Central memory CD8-positive, alpha-beta T cell (primary cell): ENCODE data around the gene BAG3.
"Not testable (repeated sequence)": the region's sequence is repeated elsewhere in the genome, so short reads cannot be mapped to it uniquely, and the experiment has no call there.

ENCODE experiments used
- ATAC-seq: fragments of 150-1000 bp; cut with Tn5 transposase; replicated peaks from 2 replicates; pipeline ENCODE4 v1.10.0; 2022; ENCODE audit warnings: mild to moderate bottlenecking, moderate FRiP score, moderate number of reproducible peaks; ENCODE audit not compliant: poor library complexity, severe bottlenecking; ENCODE audit errors: extremely low read depth
- DNase-seq, 2 donors: peaks; one replicate each; pipeline ENCODE4 v3.0.0; 2021; ENCODE audit warnings: low spot score in 2 of 2
- H3K27ac Mint-ChIP-seq: one replicate; pipeline ENCODE4 v1.8.0; 2022; ENCODE audit warnings: low read depth, mild to moderate bottlenecking, moderate library complexity, mixed read lengths
- H3K27me3 Mint-ChIP-seq: one replicate; pipeline ENCODE4 v1.8.0; 2022; ENCODE audit warnings: mixed read lengths
- H3K36me3 Mint-ChIP-seq: one replicate; pipeline ENCODE4 v1.8.0; 2022; ENCODE audit warnings: mild to moderate bottlenecking, moderate library complexity, mixed read lengths; ENCODE audit not compliant: insufficient read depth
- H3K4me1 Mint-ChIP-seq: one replicate; pipeline ENCODE4 v1.8.0; 2022; ENCODE audit warnings: mixed read lengths
- H3K4me3 Mint-ChIP-seq: one replicate; pipeline ENCODE4 v1.8.0; 2022; ENCODE audit warnings: mild to moderate bottlenecking, moderate library complexity, mixed read lengths
- H3K9me3 Mint-ChIP-seq: one replicate; pipeline ENCODE4 v1.8.0; 2022; ENCODE audit warnings: mixed read lengths

The BAG3 gene

DNA sequence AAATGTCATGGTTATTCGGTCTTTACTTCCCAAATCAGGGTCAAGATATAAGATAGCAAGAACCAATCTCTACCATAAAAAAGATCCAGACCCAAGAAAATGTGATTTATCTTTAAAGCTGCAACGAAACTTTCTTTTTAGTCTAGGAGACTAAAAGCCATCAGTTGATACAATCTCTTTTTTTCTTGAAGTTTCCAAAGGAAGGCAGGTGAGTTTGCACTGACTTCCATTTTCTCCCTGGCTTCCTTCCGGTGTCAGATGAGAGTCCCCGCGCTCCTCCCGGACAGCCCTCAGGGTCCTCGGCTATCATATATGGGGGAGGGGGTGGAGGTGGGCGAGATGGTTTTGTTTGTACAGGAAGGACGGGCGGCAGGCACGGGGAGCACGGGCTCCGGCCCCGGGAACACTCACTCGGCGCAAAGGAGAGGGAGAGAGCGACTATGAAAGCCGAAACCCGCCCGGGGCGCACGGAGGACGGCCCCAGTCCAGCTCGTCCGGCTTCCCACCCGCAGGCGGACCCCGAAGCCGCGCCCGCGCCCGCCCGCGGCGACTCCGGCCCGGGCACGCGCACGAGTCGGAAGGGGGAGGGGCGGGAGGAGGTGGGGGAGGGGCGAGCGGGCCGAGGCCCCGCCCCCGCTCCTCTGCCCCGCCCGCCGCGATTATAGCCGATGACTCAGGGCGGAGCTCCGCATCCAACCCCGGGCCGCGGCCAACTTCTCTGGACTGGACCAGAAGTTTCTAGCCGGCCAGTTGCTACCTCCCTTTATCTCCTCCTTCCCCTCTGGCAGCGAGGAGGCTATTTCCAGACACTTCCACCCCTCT is at the start of gene BAG3:
Gene BAG3, plus strand, starts transcription at position 689 of the 822 bp plus-strand sequence. CDS start 296 bp downstream, outside the sequence.
- Mint-ChIP-seq H3K4me3 (peak within 1 kb of the TSS; percentile 95), H3K36me3 (peaks cover 7% of the 10 kb centered on the region), H3K4me1 (peaks cover 38% of the 10 kb centered on the region), H3K27me3 (no peaks in the 10 kb centered on the region), H3K9me3 (no peaks in the 10 kb centered on the region), H3K27ac (peak within 1 kb of the TSS; percentile 84)
- peak; percentile 41 to 48 for DNase-seq
- peak; percentile 55 for ATAC-seq

DNA sequence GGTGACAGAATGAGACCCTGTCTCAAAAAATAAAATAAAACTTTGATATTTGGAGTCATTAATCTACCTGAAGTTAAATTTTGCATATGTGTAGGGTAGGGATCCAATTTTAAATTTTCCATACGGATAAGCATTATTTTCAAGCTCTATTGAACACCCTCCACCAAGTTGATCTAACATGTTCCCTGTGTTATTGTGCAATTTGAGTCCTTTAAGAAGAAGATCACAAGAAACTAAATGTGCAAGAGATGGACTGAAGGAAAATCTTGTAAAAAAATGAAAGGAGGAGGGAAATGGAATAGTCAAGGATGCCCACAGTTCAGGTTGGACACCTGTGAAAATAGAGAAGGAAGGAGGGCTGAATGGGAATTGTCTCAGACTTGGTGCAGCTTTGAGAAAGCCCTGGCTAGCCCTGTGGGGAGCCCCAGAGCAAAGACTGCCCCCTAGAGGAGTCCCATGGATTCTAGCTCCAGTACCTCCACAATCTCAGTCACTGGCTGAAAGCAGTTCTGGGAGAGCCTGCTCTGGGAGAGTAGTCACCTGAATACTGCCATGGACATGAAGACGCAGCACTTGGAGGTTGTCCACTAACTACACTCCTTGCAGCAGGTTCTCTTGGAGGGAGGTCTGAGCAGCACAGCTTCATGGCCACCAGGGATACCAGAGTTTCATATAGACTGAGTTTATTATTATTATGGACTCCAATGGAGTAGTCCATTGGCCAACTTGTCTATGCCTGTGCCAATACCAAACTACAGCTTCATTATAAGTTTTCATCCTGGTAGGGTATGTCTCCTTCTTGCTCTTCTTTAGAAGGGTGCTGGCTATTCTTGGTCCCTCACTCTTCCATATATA is 48.7 kb upstream of the BAG3 start:
- H3K9me3 Mint-ChIP-seq, result no peaks in the 10 kb centered on the region
- no peak for ATAC-seq
- no peaks in the 10 kb centered on the region for H3K27me3 Mint-ChIP-seq
- DNase-seq, result no peak
- no peak overlapping the region for H3K27ac Mint-ChIP-seq
- no peaks in the 10 kb centered on the region for H3K36me3 Mint-ChIP-seq
- no peak overlapping the region for H3K4me3 Mint-ChIP-seq
- peaks cover 5% of the 10 kb centered on the region for H3K4me1 Mint-ChIP-seq

DNA sequence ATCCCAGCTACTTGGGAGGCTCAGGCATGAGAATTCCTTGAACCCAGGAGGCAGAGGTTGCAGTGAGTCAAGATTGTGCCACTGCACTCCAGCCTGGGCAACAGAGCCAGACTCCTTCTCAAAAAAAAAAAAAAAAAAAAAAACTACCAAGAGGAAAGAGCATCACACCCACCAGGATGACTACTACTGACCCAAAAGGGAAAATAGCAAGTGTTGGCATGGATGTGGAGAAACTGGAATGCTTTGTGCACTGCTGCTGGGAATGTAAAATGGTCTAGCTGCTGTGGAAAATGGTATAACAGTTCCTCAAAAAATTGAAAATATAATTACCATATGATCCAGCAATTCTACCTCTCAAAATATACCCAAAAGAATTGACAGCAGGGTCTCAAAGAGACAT is 46.7 kb upstream of the BAG3 start:
- Mint-ChIP-seq H3K36me3 (no peaks in the 10 kb centered on the region), H3K4me1 (peaks cover 9% of the 10 kb centered on the region), H3K27ac (no peak overlapping the region), H3K27me3 (peaks cover 15% of the 10 kb centered on the region), H3K9me3 (no peaks in the 10 kb centered on the region), H3K4me3 (no peak overlapping the region)
- DNase-seq, result no peak
- ATAC-seq, result no peak

DNA sequence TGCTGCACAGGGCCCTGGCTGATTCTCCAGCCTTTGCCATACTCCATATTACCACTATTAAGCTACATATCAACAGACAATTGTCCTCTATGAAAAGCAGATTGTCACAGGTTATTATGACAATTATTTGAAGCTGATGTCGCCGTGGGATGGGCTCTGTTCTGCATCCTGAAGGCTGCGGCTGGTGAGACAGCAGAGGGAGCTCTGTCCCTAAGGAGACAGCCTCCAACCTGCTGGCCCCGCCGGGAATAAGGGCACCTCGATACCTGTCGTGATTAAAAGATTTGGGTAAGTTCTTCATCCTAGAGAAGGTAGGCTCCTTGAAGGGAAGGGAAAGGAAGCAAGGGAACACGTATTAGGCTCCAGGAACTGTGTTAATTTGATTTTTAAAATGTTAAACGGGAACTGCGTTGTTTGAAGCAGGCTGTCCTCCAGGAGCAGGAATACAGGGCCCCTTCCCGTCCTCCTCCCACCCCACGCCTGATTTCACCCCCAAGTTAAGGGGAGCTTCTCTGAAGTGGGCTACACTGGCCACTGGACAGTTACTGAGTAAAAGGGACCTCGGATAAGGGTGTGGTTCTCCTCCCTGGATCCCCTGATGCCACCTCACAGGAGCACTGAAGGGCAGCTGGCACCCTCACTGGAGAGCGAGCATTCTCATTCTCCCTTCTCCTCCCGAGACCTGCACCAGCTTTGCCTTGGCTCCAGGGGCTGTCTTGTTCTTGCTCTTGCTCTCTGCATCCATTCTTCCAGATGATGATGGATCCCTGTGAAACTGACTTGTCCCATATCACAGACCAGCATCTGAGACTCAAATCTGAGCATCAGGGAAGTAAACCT is 42.6 kb upstream of the BAG3 start:
- Mint-ChIP-seq H3K9me3 (no peaks in the 10 kb centered on the region), H3K4me3 (no peak overlapping the region), H3K27ac (no peak overlapping the region), H3K4me1 (peaks cover 9% of the 10 kb centered on the region), H3K36me3 (peaks cover 1% of the 10 kb centered on the region), H3K27me3 (peaks cover 33% of the 10 kb centered on the region)
- DNase-seq (no peak), ATAC-seq (no peak)

DNA sequence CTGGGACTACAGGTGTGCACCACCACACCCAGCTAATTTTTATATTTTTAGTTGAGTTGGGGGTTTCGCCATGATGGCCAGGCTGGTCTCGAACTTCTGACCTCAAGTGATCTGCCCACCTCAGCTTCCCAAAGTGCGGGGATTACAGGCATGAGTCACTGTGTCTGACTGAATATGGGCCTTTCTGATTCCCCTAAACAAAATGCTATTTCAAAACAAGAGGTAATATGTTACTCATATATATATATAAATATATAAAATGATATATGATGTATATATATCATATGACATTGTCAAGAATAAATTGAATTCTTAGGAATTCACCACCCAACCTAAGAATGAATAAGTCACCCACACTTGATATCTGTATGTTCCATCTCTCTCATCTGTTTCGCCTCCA is 41.7 kb upstream of the BAG3 start:
- no peak overlapping the region for H3K4me3 Mint-ChIP-seq
- H3K4me1 Mint-ChIP-seq, result peaks cover 9% of the 10 kb centered on the region

DNA sequence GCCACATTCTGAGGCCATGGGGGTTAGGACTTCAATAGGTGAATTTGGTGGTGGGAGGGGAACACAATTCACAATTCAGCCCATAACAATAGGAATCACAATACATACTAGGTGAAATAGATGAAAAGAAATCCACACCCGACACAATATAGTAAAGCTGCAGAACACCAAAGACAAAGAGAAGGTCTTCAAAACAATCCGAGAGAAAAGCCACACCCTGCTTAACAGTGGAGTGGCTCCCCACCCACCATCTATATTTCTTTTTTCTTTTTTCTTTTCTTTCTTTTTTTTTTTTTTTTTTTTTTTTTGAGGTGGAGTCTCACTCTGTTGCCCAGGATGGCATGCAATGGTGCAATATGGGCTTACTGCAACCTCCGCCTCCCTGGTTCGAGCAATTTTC is 39.7 kb upstream of the BAG3 start:
- no peaks in the 10 kb centered on the region for H3K9me3 Mint-ChIP-seq
- H3K27me3 Mint-ChIP-seq, result peaks cover 41% of the 10 kb centered on the region
- DNase-seq (no peak), ATAC-seq (no peak)
- no peak overlapping the region for H3K4me3 Mint-ChIP-seq
- H3K4me1 Mint-ChIP-seq, result peaks cover 9% of the 10 kb centered on the region
- peaks cover 3% of the 10 kb centered on the region for H3K36me3 Mint-ChIP-seq
- no peak overlapping the region for H3K27ac Mint-ChIP-seq

More for the DNA sequence above, 41.7 kb upstream of the BAG3 start:
- ATAC-seq (no peak), DNase-seq (no peak)
- Mint-ChIP-seq H3K27ac (no peak overlapping the region), H3K9me3 (no peaks in the 10 kb centered on the region), H3K27me3 (peaks cover 41% of the 10 kb centered on the region), H3K36me3 (peaks cover 1% of the 10 kb centered on the region)

DNA sequence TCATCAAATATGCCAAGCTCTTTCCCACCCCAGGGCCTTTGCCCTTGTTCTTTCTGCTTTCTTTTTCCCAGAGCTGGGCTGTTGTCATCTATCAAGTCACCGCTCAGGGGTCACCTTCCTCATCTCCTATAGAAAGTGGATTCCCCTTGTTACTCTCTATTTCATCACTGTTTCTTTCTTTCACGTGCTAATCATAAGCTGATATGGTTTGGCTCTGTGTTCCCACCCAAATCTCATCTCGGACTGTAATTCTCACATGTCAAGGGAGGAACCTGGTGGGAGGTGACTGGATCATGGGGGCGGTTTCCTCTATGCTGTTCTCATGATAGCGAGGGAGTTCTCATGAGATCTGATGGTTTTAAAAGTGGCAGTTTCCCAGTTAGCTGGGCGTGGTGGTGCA is 37.4 kb upstream of the BAG3 start:
- peaks cover 4% of the 10 kb centered on the region for H3K4me1 Mint-ChIP-seq
- H3K9me3 Mint-ChIP-seq, result no peaks in the 10 kb centered on the region
- DNase-seq (no peak), ATAC-seq (no peak)
- no peak overlapping the region for H3K4me3 Mint-ChIP-seq
- H3K27ac Mint-ChIP-seq, result no peak overlapping the region
- peaks cover 3% of the 10 kb centered on the region for H3K36me3 Mint-ChIP-seq
- H3K27me3 Mint-ChIP-seq, result peaks cover 33% of the 10 kb centered on the region

DNA sequence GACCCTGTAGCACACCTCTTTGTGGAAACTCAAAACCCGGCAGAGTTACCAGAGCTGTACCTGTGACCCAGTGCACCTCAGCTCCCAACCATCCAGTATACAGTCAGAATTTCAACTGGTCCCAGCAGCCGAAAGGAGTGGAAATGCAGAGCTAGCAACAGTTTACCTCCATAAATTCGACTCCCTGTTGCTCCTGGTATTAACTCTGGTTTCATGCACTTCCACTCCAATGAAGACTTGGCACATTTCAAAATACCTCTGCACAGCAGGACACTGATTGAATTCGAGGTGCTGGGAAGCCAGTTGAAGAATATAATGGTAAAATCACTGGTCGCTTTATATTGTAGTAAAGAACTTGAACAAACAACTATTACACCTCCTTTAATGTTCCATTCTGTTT is 36.5 kb upstream of the BAG3 start:
- Mint-ChIP-seq H3K27me3 (peaks cover 25% of the 10 kb centered on the region), H3K9me3 (no peaks in the 10 kb centered on the region), H3K27ac (no peak overlapping the region), H3K36me3 (peaks cover 3% of the 10 kb centered on the region), H3K4me1 (no peaks in the 10 kb centered on the region), H3K4me3 (no peak overlapping the region)
- ATAC-seq (no peak), DNase-seq (no peak)

DNA sequence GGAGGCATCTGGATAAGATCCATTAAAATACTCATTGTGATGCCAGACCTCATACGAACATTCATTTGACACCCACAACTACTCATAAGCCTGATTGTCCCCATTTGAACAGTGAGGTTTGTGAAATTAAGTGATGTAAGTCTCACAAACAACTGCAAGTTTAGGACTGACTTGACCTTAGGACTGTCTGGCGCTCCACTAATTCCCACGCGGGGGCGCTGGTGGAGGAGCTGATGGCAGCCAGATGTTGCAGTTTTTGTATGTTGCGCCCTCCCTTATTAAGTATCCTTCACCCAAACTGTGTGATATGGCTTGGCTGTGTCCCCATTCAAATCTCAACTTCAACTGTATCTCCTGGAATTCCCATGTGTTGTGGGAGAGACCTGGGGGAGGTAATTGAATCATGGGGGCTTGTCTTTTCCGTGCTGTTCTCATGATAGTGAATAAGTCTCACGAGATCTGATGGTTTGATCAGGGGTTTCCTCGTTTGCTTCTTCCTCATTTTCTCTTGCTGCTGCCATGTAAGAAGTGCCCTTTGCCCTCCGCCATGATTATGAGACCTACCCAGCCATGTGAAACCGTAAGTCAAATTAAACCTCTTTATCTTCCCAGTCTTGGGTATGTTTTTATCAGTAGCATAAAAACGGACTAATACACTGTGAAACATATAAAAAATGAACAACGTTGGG is 34.2 kb upstream of the BAG3 start:
- no peaks in the 10 kb centered on the region for H3K9me3 Mint-ChIP-seq
- no peak for ATAC-seq

DNA sequence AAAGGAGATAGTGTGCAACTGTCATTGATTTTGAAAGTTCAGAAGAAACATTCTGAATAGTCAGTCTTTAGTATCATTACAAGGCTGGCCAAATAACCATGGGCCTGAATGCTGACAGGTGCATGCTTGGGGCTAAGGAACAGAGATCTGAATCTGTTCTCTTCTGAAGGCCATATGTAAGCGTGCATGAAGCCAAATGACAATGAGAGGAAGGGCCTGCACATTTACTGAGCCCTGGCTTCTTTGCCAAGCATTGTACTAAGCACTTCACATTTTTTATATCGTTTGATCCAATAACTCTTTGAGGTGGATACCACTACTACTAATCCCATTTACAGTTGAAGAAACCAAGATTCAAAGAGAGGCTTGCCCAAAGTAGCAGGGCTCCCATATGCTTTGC is 32.0 kb upstream of the BAG3 start:
- Mint-ChIP-seq H3K36me3 (peaks cover 2% of the 10 kb centered on the region), H3K4me3 (no peak overlapping the region), H3K27me3 (peaks cover under 1% of the 10 kb centered on the region), H3K4me1 (no peaks in the 10 kb centered on the region), H3K27ac (no peak overlapping the region), H3K9me3 (no peaks in the 10 kb centered on the region)
- ATAC-seq (no peak), DNase-seq (no peak)

More for the DNA sequence above, 34.2 kb upstream of the BAG3 start:
- Mint-ChIP-seq H3K27me3 (peaks cover 11% of the 10 kb centered on the region), H3K27ac (no peak overlapping the region), H3K4me1 (no peaks in the 10 kb centered on the region), H3K4me3 (no peak overlapping the region), H3K36me3 (peaks cover 3% of the 10 kb centered on the region)
- no peak for DNase-seq

DNA sequence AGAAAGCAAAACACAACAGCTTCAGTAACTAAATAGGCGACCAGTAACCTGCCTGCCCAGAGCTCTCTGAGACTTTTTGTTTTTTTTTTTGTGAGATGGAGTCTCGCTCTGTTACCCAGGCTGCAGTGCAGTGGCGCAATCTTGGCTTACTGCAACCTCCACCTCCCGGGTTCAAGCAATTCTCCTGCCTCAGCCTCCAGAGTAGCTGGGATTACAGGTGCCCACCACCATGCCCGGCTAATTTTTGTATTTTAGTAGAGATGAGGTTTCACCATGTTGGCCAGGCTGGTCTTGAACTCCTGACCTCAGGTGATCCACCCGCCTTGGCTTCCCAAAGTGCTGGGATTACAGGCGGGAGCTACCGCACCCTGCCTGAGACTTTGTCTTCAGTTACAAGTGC is 31.4 kb upstream of the BAG3 start:
- not testable (repeated sequence) for H3K9me3 Mint-ChIP-seq, H3K36me3 Mint-ChIP-seq, H3K27me3 Mint-ChIP-seq, ATAC-seq, DNase-seq, H3K4me1 Mint-ChIP-seq, H3K4me3 Mint-ChIP-seq, H3K27ac Mint-ChIP-seq
